Adipocyte (in vitro differentiated cells): Measurements from ENCODE around the gene KCNJ1.

Experiments used
- DNase-seq: peaks from one replicate; pipeline ENCODE4 v3.0.0-alpha.2; 2015; ENCODE audit warnings: low read depth
- H3K27me3 ChIP-seq: replicated peaks from 2 replicates; pipeline ENCODE4 v1.7.0; 2013; ENCODE audit warnings: mild to moderate bottlenecking, low read length, moderate library complexity; ENCODE audit not compliant: control insufficient read depth, insufficient read depth
- H3K36me3 ChIP-seq: 2 replicates; pipeline ENCODE4 v1.7.0; 2013; ENCODE audit warnings: low read length, mild to moderate bottlenecking, moderate library complexity; ENCODE audit not compliant: control insufficient read depth, insufficient read depth, severe bottlenecking
- H3K4me1 ChIP-seq: 2 replicates; pipeline ENCODE4 v1.7.0; 2013; ENCODE audit warnings: mild to moderate bottlenecking, low read length, moderate library complexity; ENCODE audit not compliant: control insufficient read depth, insufficient read depth
- H3K4me3 ChIP-seq: 2 replicates; pipeline ENCODE4 v1.7.0; 2013; ENCODE audit warnings: mild to moderate bottlenecking, low read length, moderate library complexity
- H3K9ac ChIP-seq: 2 replicates; pipeline ENCODE4 v1.7.0; 2013; ENCODE audit warnings: mild to moderate bottlenecking, low read length, moderate library complexity
- H3K9me3 ChIP-seq: 2 replicates; pipeline ENCODE4 v1.7.0; 2013; ENCODE audit warnings: mild to moderate bottlenecking, low read length, moderate library complexity; ENCODE audit not compliant: control insufficient read depth

KCNJ1 gene

GRCh38 chr11:128867277-128867676, at the start of gene KCNJ1:
Gene KCNJ1 (minus strand): TSS chr11:128867296. CDS start chr11:128840243, 27,053 bp downstream.
- Histone ChIP-seq H3K9ac (no peak within 1 kb of the TSS), H3K4me3 (no peak within 1 kb of the TSS), H3K4me1 (peaks cover 13% of the 10 kb centered on the region), H3K27me3 (peaks cover 8% of the 10 kb centered on the region), H3K9me3 (no peaks in the 10 kb centered on the region), H3K36me3 (no peaks in the 10 kb centered on the region)
- DNase-seq: no peak

GRCh38 chr11:128916681-128917080, 49.6 kb upstream of the KCNJ1 start:
- H3K36me3 ChIP-seq: no peaks in the 10 kb centered on the region
- no peaks in the 10 kb centered on the region for H3K4me1 ChIP-seq
- H3K9me3 ChIP-seq: peaks cover 5% of the 10 kb centered on the region
- DNase-seq: no peak
- H3K4me3 ChIP-seq: no peak overlapping the region
- H3K27me3 ChIP-seq: peaks cover 63% of the 10 kb centered on the region
- no peak overlapping the region for H3K9ac ChIP-seq

- H3K27me3 ChIP-seq: peaks cover 59% of the 10 kb centered on the region
- peaks cover 5% of the 10 kb centered on the region for H3K9me3 ChIP-seq
- H3K36me3 ChIP-seq: no peaks in the 10 kb centered on the region
- no peaks in the 10 kb centered on the region for H3K4me1 ChIP-seq
- H3K9ac ChIP-seq: no peak overlapping the region
- no peak for DNase-seq
- H3K4me3 ChIP-seq: no peak overlapping the region
Observed at GRCh38 chr11:128916037-128916572, 49.0 kb upstream of the KCNJ1 start.

GRCh38 chr11:128915149-128915521, 48.0 kb upstream of the KCNJ1 start:
- no peak overlapping the region for H3K9ac ChIP-seq
- H3K4me3 ChIP-seq: no peak overlapping the region
- no peak for DNase-seq
- H3K4me1 ChIP-seq: no peaks in the 10 kb centered on the region
- H3K9me3 ChIP-seq: peaks cover 5% of the 10 kb centered on the region
- H3K27me3 ChIP-seq: peaks cover 49% of the 10 kb centered on the region
- no peaks in the 10 kb centered on the region for H3K36me3 ChIP-seq

GRCh38 chr11:128914216-128915148, 47.4 kb upstream of the KCNJ1 start:
- Histone ChIP-seq H3K36me3 (no peaks in the 10 kb centered on the region), H3K27me3 (peaks cover 43% of the 10 kb centered on the region), H3K4me1 (no peaks in the 10 kb centered on the region), H3K4me3 (no peak overlapping the region), H3K9ac (no peak overlapping the region), H3K9me3 (peaks cover 5% of the 10 kb centered on the region)
- DNase-seq: no peak

GRCh38 chr11:128913806-128914205, 46.7 kb upstream of the KCNJ1 start:
- DNase-seq: no peak
- H3K9me3 ChIP-seq: peaks cover 5% of the 10 kb centered on the region
- no peaks in the 10 kb centered on the region for H3K36me3 ChIP-seq
- H3K4me1 ChIP-seq: peaks cover 2% of the 10 kb centered on the region
- H3K9ac ChIP-seq: no peak overlapping the region
- H3K4me3 ChIP-seq: no peak overlapping the region
- H3K27me3 ChIP-seq: peaks cover 38% of the 10 kb centered on the region

GRCh38 chr11:128911701-128912100, 44.6 kb upstream of the KCNJ1 start:
- H3K4me1 ChIP-seq: peaks cover 12% of the 10 kb centered on the region
- no peak for DNase-seq
- peaks cover 34% of the 10 kb centered on the region for H3K27me3 ChIP-seq
- no peak overlapping the region for H3K4me3 ChIP-seq
- peaks cover 5% of the 10 kb centered on the region for H3K9me3 ChIP-seq
- no peaks in the 10 kb centered on the region for H3K36me3 ChIP-seq
- no peak overlapping the region for H3K9ac ChIP-seq

- Histone ChIP-seq H3K4me3 (no peak overlapping the region), H3K9me3 (peaks cover 5% of the 10 kb centered on the region), H3K36me3 (no peaks in the 10 kb centered on the region), H3K4me1 (peaks cover 12% of the 10 kb centered on the region), H3K9ac (no peak overlapping the region), H3K27me3 (peaks cover 32% of the 10 kb centered on the region)
- no peak for DNase-seq
Observed at GRCh38 chr11:128911239-128911638, 44.1 kb upstream of the KCNJ1 start.

GRCh38 chr11:128910576-128910975, 43.5 kb upstream of the KCNJ1 start:
- H3K36me3 ChIP-seq: no peaks in the 10 kb centered on the region
- H3K27me3 ChIP-seq: peaks cover 26% of the 10 kb centered on the region
- DNase-seq: no peak
- peaks cover 2% of the 10 kb centered on the region for H3K9me3 ChIP-seq
- peaks cover 12% of the 10 kb centered on the region for H3K4me1 ChIP-seq
- H3K4me3 ChIP-seq: no peak overlapping the region
- H3K9ac ChIP-seq: no peak overlapping the region

GRCh38 chr11:128909438-128910125, 42.5 kb upstream of the KCNJ1 start:
- Histone ChIP-seq H3K9ac (no peak overlapping the region), H3K36me3 (no peaks in the 10 kb centered on the region), H3K27me3 (peaks cover 16% of the 10 kb centered on the region), H3K4me3 (no peak overlapping the region), H3K9me3 (no peaks in the 10 kb centered on the region), H3K4me1 (peaks cover 12% of the 10 kb centered on the region)
- DNase-seq: no peak
